Measurements from ENCODE around the gene TFIP11. TPM values are rescaled to one million over a fixed set of nuclear protein-coding genes. Genes with fewer than 3 reads are reported as not detected.

Gene TFIP11
- total and polyA plus RNA-seq, 2 of the 8 experiments (the other 6 are each of a cell fraction or from before 2014, with no cell fraction given), result 18.1 to 28.3 TPM

GRCh38 chr22:26536762-26537134, 24.5 kb upstream of the TFIP11 start:
- 96% methylated on average over 3 of the region's 3 CpGs; no CpG with 5 or more reads in 1 of the 2 experiments for WGBS, 2 experiments (ENCODE audit: extremely low coverage in 1 of 2, insufficient coverage in 1 of 2, insufficient read length in 1 of 2, insufficient replicate concordance in 2 of 2, low coverage in 1 of 2, low lambda C conversion rate in 2 of 2, missing lambda C conversion rate in 1 of 2)
- ChIA-PET POLR2A (ENCODE audit: partially characterized antibody) (interaction anchor here (0.6 to 1.9 kb wide), 7 partner anchors 12 to 243 kb away, joined by 3 to 4 read pairs (median 3); partner anchors contain the start of gene TFIP11), CTCF (ENCODE audit: partially characterized antibody) (interaction anchor here (0.6 to 1.7 kb wide), 4 partner anchors 9 to 129 kb away, joined by 3 to 8 read pairs (median 4); no protein-coding TSS in a partner anchor)

More at GRCh38 chr22:26536762-26537134, 24.5 kb upstream of the TFIP11 start:
- no peak overlapping the region for H2AFZ ChIP-seq (ENCODE audit: low read length)
- H4K8ac ChIP-seq (ENCODE audit: extremely low read depth, insufficient read depth, low read length), result no peak overlapping the region
- peaks cover 8 to 49% (median 22%) of the 10 kb centered on the region in 4 experiments for H3K36me3 ChIP-seq (ENCODE audit: control insufficient read depth in 2 of 4, insufficient read depth in 4 of 4, low read length in 3 of 4)
- H3K4me2 ChIP-seq (ENCODE audit: insufficient read depth in 1 of 2, low read depth in 2 of 2, low read length in 2 of 2), result no peak overlapping the region
- H2BK15ac ChIP-seq (ENCODE audit: low read length), result no peak overlapping the region
- peaks cover 7 to 11% of the 10 kb centered on the region in 2 experiments for H4K20me1 ChIP-seq (replicated peaks in 1 of 2; ENCODE audit: control insufficient read depth in 1 of 2, insufficient read depth in 2 of 2, low read length in 2 of 2)
- H3K56ac ChIP-seq (replicated peaks; ENCODE audit: insufficient read length, low read depth, low read length), result no peak overlapping the region
- no peak overlapping the region for H2BK20ac ChIP-seq (ENCODE audit: low read length)
- peaks cover 0 to 7% of the 10 kb centered on the region in 2 experiments; a peak in 2 of 4 replicates for H3K79me2 ChIP-seq (ENCODE audit: control insufficient read depth in 1 of 2, insufficient read depth in 2 of 2, low read length in 2 of 2)
- DNase-seq (ENCODE audit: low read depth in 1 of 2, low spot score in 2 of 2), result no peak
- no peak overlapping the region for H3K18ac ChIP-seq (ENCODE audit: extremely low read depth, low read length)
- no peak for TF ChIP-seq SAP30 (IDR thresholded peaks at IDR 0.05; ENCODE audit: insufficient read depth, insufficient replicate concordance, low read length)
- TF ChIP-seq E2F6 (IDR thresholded peaks at IDR 0.05), result no peak
- no peak for TF ChIP-seq SUZ12 (IDR thresholded peaks at IDR 0.05; ENCODE audit: low read length)
- no peak for TF ChIP-seq SP2 (IDR thresholded peaks at IDR 0.05; ENCODE audit: low read length)
- no peak overlapping the region for H4K91ac ChIP-seq (replicated peaks; ENCODE audit: insufficient read length, low read length)
- H3K4ac ChIP-seq (replicated peaks; ENCODE audit: insufficient read length, low read depth, low read length), result no peak overlapping the region
- no peak overlapping the region for H2AK5ac ChIP-seq (ENCODE audit: low read depth, low read length)
- FAIRE-seq, result no peak
- no peak overlapping the region for H3K23ac ChIP-seq (ENCODE audit: insufficient read length)
- H3K27ac ChIP-seq (ENCODE audit: low read depth, low read length), result no peak overlapping the region
- no peak overlapping the region for H3K14ac ChIP-seq (ENCODE audit: insufficient read length)
- no peak overlapping the region for H3K4me3 ChIP-seq (ENCODE audit: extremely low read depth in 1 of 4, insufficient read depth in 2 of 4, low read depth in 3 of 4, low read length in 4 of 4)
- no peaks in the 10 kb centered on the region for H3K27me3 ChIP-seq (replicated peaks in 1 of 4; ENCODE audit: control insufficient read depth in 3 of 4, extremely low read depth in 1 of 4, insufficient read depth in 3 of 4, low read length in 3 of 4)
- H3K4me1 ChIP-seq (replicated peaks in 1 of 4; ENCODE audit: control insufficient read depth in 3 of 4, insufficient read depth in 4 of 4, low read length in 3 of 4), result no peaks in the 10 kb centered on the region
- H3K79me1 ChIP-seq (ENCODE audit: low read depth, low read length), result peaks cover 3% of the 10 kb centered on the region
- H2BK120ac ChIP-seq (replicated peaks; ENCODE audit: low read depth, low read length), result no peak overlapping the region
- H2BK5ac ChIP-seq (ENCODE audit: low read depth, low read length), result no peak overlapping the region
- no peak overlapping the region for H2BK12ac ChIP-seq (ENCODE audit: low read depth, low read length)
- no peaks in the 10 kb centered on the region for H3K23me2 ChIP-seq (ENCODE audit: low read depth, low read length)
- no peak overlapping the region for H3K9ac ChIP-seq (replicated peaks in 1 of 4; ENCODE audit: extremely low read depth in 1 of 4, low read depth in 3 of 4, low read length in 3 of 4)
- H3K9me3 ChIP-seq (ENCODE audit: insufficient read depth in 2 of 2, low read depth in 1 of 2, low read length in 1 of 2), result no peaks in the 10 kb centered on the region
- no peak overlapping the region for H4K5ac ChIP-seq (ENCODE audit: insufficient read length, low read depth, low read length)
